Activated CD8-positive, alpha-beta memory T cell treated with anti-CD3 and anti-CD28 coated beads, Interleukin-2, amount 50 U/mL, for 4 hours (primary cell): Measurements from ENCODE around the gene TIGD3.

Experiments
- DNase-seq: peaks from one replicate; pipeline ENCODE4 v3.0.0-alpha.2; 2020

Gene TIGD3

GRCh38 chr11:65354265-65355012, at the start of gene TIGD3:
TIGD3 (plus strand) TSS chr11:65354751; CDS start chr11:65355809, 1,058 bp downstream.
- DNase-seq: peak; percentile 99

- DNase-seq: no peak
These were observed 48.9 kb upstream of the TIGD3 start for GRCh38 chr11:65305501-65306268.

- no peak for DNase-seq
These were observed 47.0 kb upstream of the TIGD3 start for GRCh38 chr11:65307298-65308229.

GRCh38 chr11:65308281-65308891, 46.2 kb upstream of the TIGD3 start:
- no peak for DNase-seq

GRCh38 chr11:65309006-65309405, 45.5 kb upstream of the TIGD3 start:
- DNase-seq: no peak

GRCh38 chr11:65310215-65310614, 44.3 kb upstream of the TIGD3 start:
- no peak for DNase-seq

- no peak for DNase-seq
These were observed 43.8 kb upstream of the TIGD3 start for GRCh38 chr11:65310736-65311135.

- no peak for DNase-seq
These were observed 43.3 kb upstream of the TIGD3 start for GRCh38 chr11:65311170-65311678.

- peak; percentile 73 for DNase-seq
These were observed 39.9 kb upstream of the TIGD3 start, which contains the start of gene CDC42EP2 for GRCh38 chr11:65314501-65315203. CDC42EP2 (plus strand) TSS chr11:65314866; CDS start chr11:65320899, 6,033 bp downstream.

- peak; percentile 87 for DNase-seq
These were observed 39.2 kb upstream of the TIGD3 start for GRCh38 chr11:65315204-65315865.

- no peak for DNase-seq
These were observed 38.7 kb upstream of the TIGD3 start for GRCh38 chr11:65315866-65316226.

GRCh38 chr11:65316227-65317024, 38.1 kb upstream of the TIGD3 start:
- DNase-seq: no peak

- DNase-seq: no peak
These were observed 37.3 kb upstream of the TIGD3 start for GRCh38 chr11:65317025-65317786.

GRCh38 chr11:65320386-65321075, 34.0 kb upstream of the TIGD3 start:
- DNase-seq: no peak

- no peak for DNase-seq
These were observed 33.5 kb upstream of the TIGD3 start for GRCh38 chr11:65321076-65321475.

GRCh38 chr11:65321828-65322485, 32.6 kb upstream of the TIGD3 start:
- DNase-seq: no peak

- no peak for DNase-seq
These were observed 30.7 kb upstream of the TIGD3 start for GRCh38 chr11:65323813-65324212.

GRCh38 chr11:65325435-65325834, 29.1 kb upstream of the TIGD3 start:
- DNase-seq: no peak
